ENCODE measurements around the gene ZSWIM8. TPM values are rescaled to one million over a fixed set of nuclear protein-coding genes. Genes with fewer than 3 reads are reported as not detected.

The ZSWIM8 gene
- total RNA-seq, 2 donors from 2014 or later = 126 to 144 TPM

DNA sequence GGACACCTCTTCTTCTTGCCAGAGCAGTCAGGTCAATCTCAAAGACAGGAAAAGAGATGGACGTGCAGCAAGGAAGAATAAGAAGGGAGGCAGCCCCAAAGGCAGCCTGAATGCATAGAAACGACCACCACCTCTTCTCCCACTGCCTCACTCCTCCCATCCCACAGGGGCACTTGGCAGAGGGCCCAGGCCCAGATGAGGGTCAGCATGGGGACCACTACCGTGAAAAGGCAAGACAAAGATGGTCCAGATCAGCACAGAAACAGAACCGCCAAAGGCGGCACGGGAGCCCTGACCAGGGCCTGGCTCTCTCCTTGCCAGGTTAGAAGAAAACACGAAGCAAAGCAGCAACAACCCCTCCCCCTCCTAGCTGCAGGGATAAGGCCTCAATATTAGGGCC lies 27.9 kb downstream of the ZSWIM8 start:
- peaks cover 27 to 45% of the 10 kb centered on the region in 2 donors for H3K4me1 ChIP-seq (ENCODE audit: control insufficient read depth in 1 of 2, low read depth in 2 of 2)
- no peaks in the 10 kb centered on the region for H3K9me3 ChIP-seq
- peaks cover 34% of the 10 kb centered on the region for H3K36me3 ChIP-seq
- ATAC-seq (ENCODE audit: insufficient number of reproducible peaks, low FRiP score, low read depth) = no peak
- no peak for DNase-seq (ENCODE audit: low spot score)
- H3K27ac ChIP-seq = no peak overlapping the region
- H3K4me3 ChIP-seq = no peak overlapping the region
- TF ChIP-seq, protein P1, sequence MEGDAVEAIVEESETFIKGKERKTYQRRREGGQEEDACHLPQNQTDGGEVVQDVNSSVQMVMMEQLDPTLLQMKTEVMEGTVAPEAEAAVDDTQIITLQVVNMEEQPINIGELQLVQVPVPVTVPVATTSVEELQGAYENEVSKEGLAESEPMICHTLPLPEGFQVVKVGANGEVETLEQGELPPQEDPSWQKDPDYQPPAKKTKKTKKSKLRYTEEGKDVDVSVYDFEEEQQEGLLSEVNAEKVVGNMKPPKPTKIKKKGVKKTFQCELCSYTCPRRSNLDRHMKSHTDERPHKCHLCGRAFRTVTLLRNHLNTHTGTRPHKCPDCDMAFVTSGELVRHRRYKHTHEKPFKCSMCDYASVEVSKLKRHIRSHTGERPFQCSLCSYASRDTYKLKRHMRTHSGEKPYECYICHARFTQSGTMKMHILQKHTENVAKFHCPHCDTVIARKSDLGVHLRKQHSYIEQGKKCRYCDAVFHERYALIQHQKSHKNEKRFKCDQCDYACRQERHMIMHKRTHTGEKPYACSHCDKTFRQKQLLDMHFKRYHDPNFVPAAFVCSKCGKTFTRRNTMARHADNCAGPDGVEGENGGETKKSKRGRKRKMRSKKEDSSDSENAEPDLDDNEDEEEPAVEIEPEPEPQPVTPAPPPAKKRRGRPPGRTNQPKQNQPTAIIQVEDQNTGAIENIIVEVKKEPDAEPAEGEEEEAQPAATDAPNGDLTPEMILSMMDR (IDR thresholded peaks at IDR 0.05) = no peak
- H3K27me3 ChIP-seq (replicated peaks; ENCODE audit: insufficient read depth) = no peaks in the 10 kb centered on the region

DNA sequence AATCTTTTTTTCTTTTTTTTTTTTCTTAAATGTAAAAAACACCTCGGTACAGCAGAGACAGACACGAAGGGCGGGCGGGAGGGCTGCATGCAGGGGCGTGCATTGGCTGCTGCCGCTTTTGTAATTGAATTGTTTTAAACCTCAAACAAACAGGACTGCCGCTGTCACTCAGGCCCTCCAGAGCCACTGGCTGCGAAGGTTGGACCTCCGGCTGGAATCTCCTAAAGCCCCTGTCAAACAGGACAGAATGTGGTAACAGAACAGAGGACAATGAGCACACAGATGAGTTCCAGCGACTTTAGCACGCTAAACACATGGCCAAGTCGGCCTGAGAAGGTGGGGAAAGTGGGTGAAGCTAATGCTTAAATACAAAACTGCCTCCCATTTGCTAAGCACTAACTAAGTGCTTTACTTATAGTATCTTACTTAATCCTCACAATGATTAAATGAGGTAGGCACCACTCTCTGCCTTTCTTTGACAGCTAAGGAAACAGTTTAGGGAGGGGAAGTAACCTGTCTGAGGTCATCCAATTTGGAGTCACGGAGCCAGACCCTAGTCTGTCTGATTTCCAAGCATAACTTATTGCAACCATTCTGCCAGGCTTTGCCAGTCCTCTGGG lies 29.0 kb downstream of the ZSWIM8 start:
- Histone ChIP-seq H3K27ac (peak overlapping the region; percentile 63 to 78), H3K36me3 (peaks cover 33% of the 10 kb centered on the region), H3K4me3 (no peak overlapping the region), H3K4me1 (ENCODE audit: control insufficient read depth in 1 of 2, low read depth in 2 of 2) (peaks cover 33 to 49% of the 10 kb centered on the region in 2 donors), H3K9me3 (no peaks in the 10 kb centered on the region), H3K27me3 (replicated peaks; ENCODE audit: insufficient read depth) (no peaks in the 10 kb centered on the region)
- ATAC-seq (ENCODE audit: insufficient number of reproducible peaks, low FRiP score, low read depth) = no peak
- DNase-seq (ENCODE audit: low spot score) = no peak
- TF ChIP-seq, protein P1 (IDR thresholded peaks at IDR 0.05) = no peak

DNA sequence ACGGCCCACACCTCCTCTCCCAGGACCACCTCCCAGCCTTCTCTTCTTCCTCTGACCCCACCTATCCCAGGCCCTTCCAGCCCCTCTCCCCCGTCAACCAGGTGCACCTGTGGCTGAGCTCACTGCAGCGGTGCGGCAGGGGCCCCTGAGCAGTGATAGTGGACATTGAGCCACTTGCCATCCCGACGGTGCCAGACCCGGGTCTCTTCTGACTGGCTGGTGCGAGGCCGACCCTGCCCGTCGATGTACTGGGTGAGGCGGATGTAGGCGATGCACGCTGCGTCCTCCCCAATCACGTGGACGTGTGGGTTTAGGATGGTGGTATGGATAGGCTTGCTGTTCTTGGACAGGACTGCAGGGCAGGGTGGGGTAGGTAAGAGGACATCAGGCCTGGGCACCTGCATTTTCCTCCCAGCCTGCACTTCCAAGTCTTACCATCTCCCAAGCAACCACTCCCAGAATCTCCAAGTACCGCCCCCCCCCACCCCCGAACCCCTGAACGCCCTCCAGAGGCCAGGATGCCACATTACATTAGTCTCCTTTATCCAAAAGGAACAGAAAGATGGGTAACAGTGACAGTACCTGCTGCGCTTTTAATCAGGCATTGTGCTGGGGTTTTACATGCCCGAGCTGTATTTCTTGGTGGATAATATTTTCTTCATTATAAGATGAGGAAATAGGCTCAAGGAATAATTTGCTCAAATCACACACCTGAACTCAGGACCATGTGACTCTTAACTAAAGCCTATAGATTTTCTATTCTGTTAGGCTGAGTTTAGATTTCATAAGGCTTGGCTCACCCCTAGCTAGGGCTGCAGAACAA lies 29.7 kb downstream of the ZSWIM8 start:
- ATAC-seq (ENCODE audit: insufficient number of reproducible peaks, low FRiP score, low read depth) = no peak
- Histone ChIP-seq H3K27ac (peak overlapping the region; percentile 63 to 78), H3K27me3 (replicated peaks; ENCODE audit: insufficient read depth) (no peaks in the 10 kb centered on the region), H3K4me1 (ENCODE audit: control insufficient read depth in 1 of 2, low read depth in 2 of 2) (peaks cover 31 to 49% of the 10 kb centered on the region in 2 donors), H3K36me3 (peaks cover 33% of the 10 kb centered on the region), H3K4me3 (no peak overlapping the region), H3K9me3 (no peaks in the 10 kb centered on the region)
- no peak for DNase-seq (ENCODE audit: low spot score)
- TF ChIP-seq, protein P1 (IDR thresholded peaks at IDR 0.05) = peak; percentile 22

DNA sequence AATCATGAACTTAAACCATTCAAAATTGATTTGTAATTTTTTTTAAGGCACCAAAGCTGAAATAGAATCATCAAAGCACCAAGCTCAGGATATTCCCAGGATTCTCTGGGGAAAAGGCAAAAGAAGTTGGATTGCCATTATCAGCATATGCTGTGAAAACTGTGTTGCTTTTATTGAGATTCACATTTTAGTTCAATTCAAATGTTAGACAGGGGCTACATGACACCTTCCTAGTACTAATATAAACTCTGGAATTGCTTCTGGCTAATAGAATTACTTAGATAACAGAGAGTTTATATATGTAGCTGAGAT lies 30.3 kb downstream of the ZSWIM8 start:
- Histone ChIP-seq H3K36me3 (peaks cover 34% of the 10 kb centered on the region), H3K4me1 (ENCODE audit: control insufficient read depth in 1 of 2, low read depth in 2 of 2) (peaks cover 28 to 44% of the 10 kb centered on the region in 2 donors), H3K27me3 (replicated peaks; ENCODE audit: insufficient read depth) (no peaks in the 10 kb centered on the region), H3K27ac (peak overlapping the region; percentile 63 to 78), H3K9me3 (no peaks in the 10 kb centered on the region), H3K4me3 (no peak overlapping the region)
- no peak for ATAC-seq (ENCODE audit: insufficient number of reproducible peaks, low FRiP score, low read depth)
- DNase-seq (ENCODE audit: low spot score) = no peak
- TF ChIP-seq, protein P1 (IDR thresholded peaks at IDR 0.05) = no peak

DNA sequence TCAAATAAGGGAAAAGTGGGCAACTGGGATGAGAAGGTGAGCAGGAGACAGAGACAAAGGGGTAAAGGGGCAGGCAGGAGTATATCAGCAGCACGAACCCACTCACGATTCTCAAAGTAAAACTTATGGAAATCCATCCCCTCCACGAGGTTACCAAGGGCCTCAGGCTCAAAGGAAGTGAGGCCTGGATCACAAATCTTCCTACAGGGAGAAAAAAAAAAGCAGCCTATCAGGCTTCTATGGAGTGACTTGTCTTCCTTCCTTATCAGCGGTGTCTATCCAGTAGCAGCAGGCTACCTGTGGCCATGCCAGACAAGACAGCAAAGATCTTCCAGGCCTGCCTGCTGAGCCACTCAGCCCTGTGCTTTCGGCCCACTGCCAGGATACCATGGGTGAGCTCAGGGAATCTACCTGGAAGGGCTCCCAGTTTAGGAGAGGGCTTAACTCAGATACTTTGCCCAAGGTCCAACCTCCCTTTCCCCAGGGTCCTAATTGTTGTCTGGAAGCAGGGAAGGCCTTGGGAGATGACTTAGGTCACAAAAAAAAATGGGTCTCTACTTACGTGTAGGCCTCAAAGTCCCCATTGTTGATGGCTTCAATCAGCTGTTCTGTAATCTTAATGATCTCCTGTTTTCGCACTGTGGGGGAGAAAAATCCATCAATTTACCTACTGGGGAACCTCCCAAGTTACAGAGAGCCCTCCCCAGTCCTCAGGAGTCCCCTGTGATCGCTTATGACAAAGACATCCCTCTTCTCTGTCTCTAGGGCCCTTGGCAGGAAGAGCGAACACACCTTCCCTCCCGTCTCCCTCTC lies 31.7 kb downstream of the ZSWIM8 start:
- H3K9me3 ChIP-seq = no peaks in the 10 kb centered on the region
- no peak overlapping the region for H3K4me3 ChIP-seq
- TF ChIP-seq, protein P1 (IDR thresholded peaks at IDR 0.05) = no peak
- peak overlapping the region; percentile 63 to 78 for H3K27ac ChIP-seq
- H3K4me1 ChIP-seq (ENCODE audit: control insufficient read depth in 1 of 2, low read depth in 2 of 2) = peaks cover 28 to 44% of the 10 kb centered on the region in 2 donors
- no peak for DNase-seq (ENCODE audit: low spot score)
- peaks cover 44% of the 10 kb centered on the region for H3K36me3 ChIP-seq
- no peak for ATAC-seq (ENCODE audit: insufficient number of reproducible peaks, low FRiP score, low read depth)
- H3K27me3 ChIP-seq (replicated peaks; ENCODE audit: insufficient read depth) = no peaks in the 10 kb centered on the region
